ENCODE measurements around the gene CPLX3.

The CPLX3 gene

GRCh38 chr15:74788042-74788682 is 38.3 kb upstream of the CPLX3 start:
- no peak for DNase-seq (ENCODE audit: low read depth)

GRCh38 chr15:74788683-74789151 is 37.7 kb upstream of the CPLX3 start:
- no peak for DNase-seq (ENCODE audit: low read depth)

GRCh38 chr15:74789171-74789631 is 37.2 kb upstream of the CPLX3 start:
- DNase-seq (ENCODE audit: low read depth) = no peak

- no peak for DNase-seq (ENCODE audit: low read depth)
Measured at GRCh38 chr15:74789741-74790079, 36.7 kb upstream of the CPLX3 start.

- no peak for DNase-seq (ENCODE audit: low read depth)
Measured at GRCh38 chr15:74790080-74790916, 36.1 kb upstream of the CPLX3 start.

GRCh38 chr15:74791007-74791406 is 35.4 kb upstream of the CPLX3 start:
- DNase-seq (ENCODE audit: low read depth) = no peak

- DNase-seq (ENCODE audit: low read depth) = no peak
Measured at GRCh38 chr15:74791667-74792066, 34.8 kb upstream of the CPLX3 start.

GRCh38 chr15:74792227-74793016 is 34.0 kb upstream of the CPLX3 start:
- no peak for DNase-seq (ENCODE audit: low read depth)

- peak; percentile 72 for DNase-seq (ENCODE audit: low read depth)
Measured at GRCh38 chr15:74793135-74794028, 33.0 kb upstream of the CPLX3 start.

GRCh38 chr15:74794248-74794969 is 32.0 kb upstream of the CPLX3 start:
- no peak for DNase-seq (ENCODE audit: low read depth)

- DNase-seq (ENCODE audit: low read depth) = no peak
Measured at GRCh38 chr15:74794970-74795349, 31.5 kb upstream of the CPLX3 start.

- no peak for DNase-seq (ENCODE audit: low read depth)
Measured at GRCh38 chr15:74795966-74796625, 30.3 kb upstream of the CPLX3 start.

GRCh38 chr15:74798388-74799254 is 27.8 kb upstream of the CPLX3 start:
- DNase-seq (ENCODE audit: low read depth) = no peak

GRCh38 chr15:74799255-74799855 is 27.1 kb upstream of the CPLX3 start:
- DNase-seq (ENCODE audit: low read depth) = no peak

- DNase-seq (ENCODE audit: low read depth) = peak; percentile 86
Measured at GRCh38 chr15:74799856-74800558, 26.4 kb upstream of the CPLX3 start.

GRCh38 chr15:74800559-74801094 is 25.8 kb upstream of the CPLX3 start:
- DNase-seq (ENCODE audit: low read depth) = no peak

GRCh38 chr15:74801311-74801997 is 25.0 kb upstream of the CPLX3 start:
- DNase-seq (ENCODE audit: low read depth) = no peak
